ENCODE measurements around the gene MATCAP1.

GRCh38 chr16:67169642-67170167 lies 14.1 kb downstream of the MATCAP1 start:
- TF ChIP-seq POLR2A (IDR thresholded peaks at IDR 0.05; ENCODE audit: low read depth, low read length) (no peak), MXI1 (IDR thresholded peaks at IDR 0.05; ENCODE audit: borderline replicate concordance, low read depth, low read length) (no peak), CEBPB (IDR thresholded peaks at IDR 0.05; ENCODE audit: low read depth, low read length) (no peak)
- TF ChIP-seq, protein P1, sequence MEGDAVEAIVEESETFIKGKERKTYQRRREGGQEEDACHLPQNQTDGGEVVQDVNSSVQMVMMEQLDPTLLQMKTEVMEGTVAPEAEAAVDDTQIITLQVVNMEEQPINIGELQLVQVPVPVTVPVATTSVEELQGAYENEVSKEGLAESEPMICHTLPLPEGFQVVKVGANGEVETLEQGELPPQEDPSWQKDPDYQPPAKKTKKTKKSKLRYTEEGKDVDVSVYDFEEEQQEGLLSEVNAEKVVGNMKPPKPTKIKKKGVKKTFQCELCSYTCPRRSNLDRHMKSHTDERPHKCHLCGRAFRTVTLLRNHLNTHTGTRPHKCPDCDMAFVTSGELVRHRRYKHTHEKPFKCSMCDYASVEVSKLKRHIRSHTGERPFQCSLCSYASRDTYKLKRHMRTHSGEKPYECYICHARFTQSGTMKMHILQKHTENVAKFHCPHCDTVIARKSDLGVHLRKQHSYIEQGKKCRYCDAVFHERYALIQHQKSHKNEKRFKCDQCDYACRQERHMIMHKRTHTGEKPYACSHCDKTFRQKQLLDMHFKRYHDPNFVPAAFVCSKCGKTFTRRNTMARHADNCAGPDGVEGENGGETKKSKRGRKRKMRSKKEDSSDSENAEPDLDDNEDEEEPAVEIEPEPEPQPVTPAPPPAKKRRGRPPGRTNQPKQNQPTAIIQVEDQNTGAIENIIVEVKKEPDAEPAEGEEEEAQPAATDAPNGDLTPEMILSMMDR (conservative IDR thresholded peaks at IDR 0.05; ENCODE audit: low read depth, low read length): peak; percentile 45

Measured in IMR-90 (cell line).